ENCODE data around the gene MSH2. TPM values are rescaled to one million over a fixed set of nuclear protein-coding genes. Genes with fewer than 3 reads are reported as not detected.
A peak's percentile ranks its signal among the peaks of the same experiment; 100 is the strongest.

Gene MSH2
- total and polyA plus RNA-seq, 2 of the 13 experiments (the other 11 are each of a cell fraction or from before 2014, with no cell fraction given): 19.9 to 76.3 TPM

GRCh38 chr2:47512581-47513083, 109.7 kb downstream of the MSH2 start:
- WGBS (ENCODE audit: low lambda C conversion rate): 92% methylated on average over 1 of the region's 1 CpG
- ChIA-PET POLR2A (no interaction called here), CTCF (ENCODE audit: low intra/inter-chr PET ratio, low total read pairs) (no interaction called here)
- intact Hi-C loops (cut with micrococcal nuclease; ENCODE audit: unreplicated experiment): no loop called here
- Histone ChIP-seq H2AFZ (ENCODE audit: low read length) (no peak overlapping the region), H3K9me3 (ENCODE audit: low read length) (no peaks in the 10 kb centered on the region), H3K4me2 (ENCODE audit: low read depth, low read length) (peak overlapping the region; percentile 27), H3K36me3 (replicated peaks in 1 of 2; ENCODE audit: control insufficient read depth in 1 of 2, insufficient read depth in 2 of 2, low read length in 2 of 2) (no peaks in the 10 kb centered on the region), H4K20me1 (ENCODE audit: insufficient read depth, low read length) (no peaks in the 10 kb centered on the region), H3K79me2 (ENCODE audit: insufficient read depth, low read length) (no peaks in the 10 kb centered on the region), H3K4me1 (ENCODE audit: insufficient read depth, low read length) (no peaks in the 10 kb centered on the region), H3K9ac (ENCODE audit: insufficient read depth, low read depth, low read length) (no peak overlapping the region), H3K4me3 (replicated peaks in 1 of 3; ENCODE audit: insufficient read depth in 1 of 3, low read depth in 2 of 3, low read length in 3 of 3) (no peak overlapping the region), H3K27me3 (ENCODE audit: control insufficient read depth in 1 of 2, insufficient read depth in 2 of 2, low read length in 2 of 2) (no peaks in the 10 kb centered on the region; a peak in 1 of 5 replicates), H3K27ac (ENCODE audit: extremely low read length, insufficient read depth, low read length) (no peak overlapping the region)
- ATAC-seq: peak; percentile 58
- peak; percentile 54 for DNase-seq (ENCODE audit: low spot score)
- no TSS peak for BruUV-seq (replicated peaks)
- in situ Hi-C loops (cut with HindIII; ENCODE audit: extremely low pct_ligation_motif_present, low pct_unique_long_range_greater_than_20kb): no loop called here
- peak; percentile 68 for FAIRE-seq
- TF ChIP-seq NFIC (IDR thresholded peaks at IDR 0.05; ENCODE audit: low read length): peak; percentile 53; the same call in 1 of the 2 replicates
- TF ChIP-seq GABPA (IDR thresholded peaks at IDR 0.05; ENCODE audit: low read depth, low read length): peak; percentile 52
- peak; percentile 91 for TF ChIP-seq GABPA (CRISPR knock-in tag; IDR thresholded peaks at IDR 0.05; ENCODE audit: low read depth)
- TF ChIP-seq ZKSCAN5 (CRISPR knock-in tag; IDR thresholded peaks at IDR 0.05): no peak
- peak; percentile 56 for TF ChIP-seq NFYC (CRISPR knock-in tag; IDR thresholded peaks at IDR 0.05)
- TF ChIP-seq ZFAT (CRISPR knock-in tag; conservative IDR thresholded peaks at IDR 0.05): no peak
- TF ChIP-seq GPBP1L1 (CRISPR knock-in tag; IDR thresholded peaks at IDR 0.05): no peak
- TF ChIP-seq TOPORS (CRISPR knock-in tag; IDR thresholded peaks at IDR 0.05): no peak
- TF ChIP-seq ARID2 (CRISPR knock-in tag; IDR thresholded peaks at IDR 0.05; ENCODE audit: borderline replicate concordance): no peak
- TF ChIP-seq THAP11 (CRISPR knock-in tag; IDR thresholded peaks at IDR 0.05): peak; percentile 98
- no peak for TF ChIP-seq THAP7 (CRISPR knock-in tag; IDR thresholded peaks at IDR 0.05)
- peak; percentile 71; the same call in 1 of the 2 replicates for TF ChIP-seq GABPB1 (CRISPR knock-in tag; IDR thresholded peaks at IDR 0.05)
- TF ChIP-seq HMGXB3 (CRISPR knock-in tag; IDR thresholded peaks at IDR 0.05; ENCODE audit: borderline replicate concordance): peak; percentile 88
- TF ChIP-seq PPARG (CRISPR knock-in tag; conservative IDR thresholded peaks at IDR 0.05): peak; percentile 89
- no peak for TF ChIP-seq HNF4G (IDR thresholded peaks at IDR 0.05; ENCODE audit: borderline replicate concordance, low read depth, low read length)
- no peak for TF ChIP-seq HNF4G (CRISPR knock-in tag; IDR thresholded peaks at IDR 0.05; ENCODE audit: borderline replicate concordance, low read depth)
- no peak for TF ChIP-seq CREB3 (CRISPR knock-in tag; IDR thresholded peaks at IDR 0.05)
- TF ChIP-seq ZSCAN12 (CRISPR knock-in tag; IDR thresholded peaks at IDR 0.05): no peak
- TF ChIP-seq ZNF782 (CRISPR knock-in tag; IDR thresholded peaks at IDR 0.05; ENCODE audit: borderline replicate concordance): no peak
- no peak for TF ChIP-seq ISX (CRISPR knock-in tag; conservative IDR thresholded peaks at IDR 0.05)
